ENCODE data around the gene HIVEP3.

Gene HIVEP3

DNA sequence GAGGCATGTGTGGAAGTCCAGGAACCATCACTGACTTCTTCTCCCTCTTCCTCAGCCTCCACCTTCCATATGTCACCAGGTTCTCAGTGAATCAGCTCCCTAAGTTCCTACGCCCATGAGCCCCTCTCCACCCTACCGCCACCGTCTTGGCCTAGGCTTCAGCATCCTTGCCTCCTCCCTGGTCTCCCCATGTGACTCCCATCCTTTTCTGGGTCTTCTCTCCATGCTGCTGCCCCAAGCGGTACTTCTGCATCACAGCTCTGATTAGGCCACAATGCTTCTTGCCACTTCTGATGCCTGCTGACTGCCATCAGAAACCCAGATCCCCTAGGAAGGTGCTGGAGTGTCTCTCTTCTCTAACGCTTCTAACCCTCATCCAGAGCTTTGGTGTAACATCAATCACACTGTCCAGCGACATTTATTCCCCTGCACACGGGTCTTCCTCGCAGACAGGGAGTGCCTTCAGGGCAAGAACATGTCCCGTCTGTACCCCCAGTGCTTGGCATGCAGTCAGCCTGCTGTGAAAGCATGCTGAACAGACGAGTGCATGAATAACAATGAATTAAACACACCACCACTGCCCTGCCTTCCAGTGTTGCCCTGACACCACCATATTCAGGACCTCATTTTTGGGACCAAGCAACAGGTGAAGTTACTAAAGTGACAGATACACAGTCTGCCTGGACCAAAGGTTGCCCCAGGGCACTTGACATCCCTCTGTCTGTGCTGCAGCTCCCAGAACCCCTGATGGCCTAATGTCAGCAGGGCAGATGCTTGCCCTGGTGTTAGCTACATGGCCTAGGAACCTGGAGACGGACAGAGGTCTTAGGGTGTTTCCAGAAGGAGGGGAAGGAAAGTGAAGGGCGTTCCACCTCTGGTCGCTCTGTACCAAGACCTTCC, 275.6 kb downstream of the HIVEP3 start:
- DNase-seq: no peak

DNA sequence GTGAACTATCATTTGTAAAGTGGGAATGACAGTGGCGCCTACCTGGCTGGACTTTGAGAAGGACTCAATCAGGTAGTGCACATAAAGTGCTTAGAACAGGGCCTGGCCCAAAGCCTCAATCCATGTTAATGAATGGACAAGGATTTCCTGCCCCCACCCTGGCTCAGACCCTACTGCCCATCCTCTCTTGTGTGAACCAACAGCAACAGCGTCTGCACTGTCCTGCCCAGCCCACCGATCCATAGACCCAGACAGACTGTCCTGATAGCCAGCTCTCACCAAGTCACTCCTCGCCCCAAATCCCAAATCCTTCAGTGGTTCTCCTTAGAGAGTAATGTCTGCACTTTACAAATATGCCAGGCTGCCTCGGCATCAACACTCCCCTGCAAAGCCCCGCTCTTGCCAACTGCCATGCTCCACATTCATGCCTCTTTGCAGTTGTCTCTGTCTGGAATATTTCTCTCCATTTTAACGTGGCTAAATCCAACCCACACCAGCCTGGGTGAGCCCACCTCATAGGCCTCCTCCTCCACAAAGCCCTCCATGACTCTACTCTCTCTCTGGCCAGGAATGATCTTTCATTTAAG, 276.7 kb downstream of the HIVEP3 start:
- no peak for DNase-seq

DNA sequence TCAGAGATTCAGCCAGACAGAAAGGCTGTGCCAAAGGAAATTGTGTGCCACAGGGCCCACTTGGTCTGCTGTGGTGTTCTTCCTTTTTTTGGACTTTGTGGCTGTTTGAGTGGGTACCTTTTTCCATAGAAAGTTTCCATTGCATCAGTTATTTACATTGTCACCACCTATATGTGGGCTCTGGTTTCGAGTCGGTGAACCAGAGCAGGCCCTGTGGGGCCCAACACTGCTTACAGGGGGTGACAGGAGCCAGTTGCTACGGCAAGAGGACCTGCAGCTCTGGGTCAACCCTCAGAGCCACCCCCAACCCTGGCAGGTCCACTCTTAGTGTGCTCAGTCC, 277.3 kb downstream of the HIVEP3 start:
- no peak for DNase-seq

DNA sequence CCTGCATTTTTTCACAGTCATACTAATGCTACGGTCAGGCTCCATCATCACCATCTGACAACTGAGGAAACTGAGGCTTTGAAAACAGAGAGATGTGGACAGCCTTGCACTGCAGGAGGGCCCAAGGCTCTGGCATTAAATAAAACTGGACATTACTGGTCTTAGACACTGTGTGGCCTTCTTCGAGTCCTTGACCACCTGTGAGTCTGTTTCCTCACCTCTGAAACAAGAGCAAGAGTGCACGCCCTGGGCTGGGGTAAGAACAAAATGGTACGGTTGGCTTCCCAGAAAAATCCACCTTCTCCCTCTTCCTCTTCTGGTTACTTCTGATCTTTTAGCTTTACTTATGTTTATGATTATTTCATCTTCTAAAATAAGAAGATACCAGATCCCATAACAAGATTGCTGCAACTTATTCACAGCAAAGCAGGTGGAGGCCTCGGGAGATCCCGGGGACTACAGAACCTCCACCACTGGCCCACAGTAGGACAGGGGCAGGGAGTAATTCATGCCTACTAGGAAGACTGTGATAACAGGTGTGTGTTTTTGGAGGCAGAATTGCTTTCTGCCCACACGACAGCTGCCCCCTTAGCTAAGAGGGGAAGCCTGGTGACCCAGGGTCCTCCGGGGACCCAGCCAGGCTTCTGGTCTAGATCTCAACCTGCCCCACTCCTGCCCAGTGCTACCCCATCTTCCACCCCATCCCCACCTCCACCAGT, 277.8 kb downstream of the HIVEP3 start:
- DNase-seq: no peak

DNA sequence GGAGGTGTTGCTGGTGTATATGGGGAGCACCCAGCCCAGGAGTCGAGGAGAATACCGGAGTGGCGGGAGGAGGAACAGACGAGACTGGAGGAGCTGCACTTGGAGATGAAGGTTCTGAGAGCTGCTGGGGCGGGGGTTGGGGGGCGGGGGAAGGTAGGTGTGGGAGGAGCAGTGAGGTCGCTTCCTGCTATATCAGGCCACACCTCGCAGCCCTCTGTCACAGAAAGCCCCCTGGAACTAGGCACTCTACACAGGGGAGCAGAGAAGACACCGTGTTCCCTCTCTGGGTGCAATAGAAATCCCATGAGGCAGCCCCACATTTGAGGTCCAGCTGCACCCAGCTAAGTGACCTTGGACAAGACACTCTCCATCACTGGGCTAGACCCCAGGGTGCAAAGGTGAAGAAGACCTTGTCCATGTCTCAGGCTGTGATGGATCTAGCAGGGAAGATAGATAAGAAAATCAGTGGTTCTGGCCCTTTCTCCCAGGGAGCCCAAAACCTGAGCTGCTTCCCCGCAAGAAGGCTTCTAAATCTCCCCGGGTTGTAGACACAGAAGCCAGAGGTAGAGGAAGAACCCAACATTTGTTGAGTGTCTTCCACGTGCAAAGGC, 278.5 kb downstream of the HIVEP3 start:
- DNase-seq: no peak

DNA sequence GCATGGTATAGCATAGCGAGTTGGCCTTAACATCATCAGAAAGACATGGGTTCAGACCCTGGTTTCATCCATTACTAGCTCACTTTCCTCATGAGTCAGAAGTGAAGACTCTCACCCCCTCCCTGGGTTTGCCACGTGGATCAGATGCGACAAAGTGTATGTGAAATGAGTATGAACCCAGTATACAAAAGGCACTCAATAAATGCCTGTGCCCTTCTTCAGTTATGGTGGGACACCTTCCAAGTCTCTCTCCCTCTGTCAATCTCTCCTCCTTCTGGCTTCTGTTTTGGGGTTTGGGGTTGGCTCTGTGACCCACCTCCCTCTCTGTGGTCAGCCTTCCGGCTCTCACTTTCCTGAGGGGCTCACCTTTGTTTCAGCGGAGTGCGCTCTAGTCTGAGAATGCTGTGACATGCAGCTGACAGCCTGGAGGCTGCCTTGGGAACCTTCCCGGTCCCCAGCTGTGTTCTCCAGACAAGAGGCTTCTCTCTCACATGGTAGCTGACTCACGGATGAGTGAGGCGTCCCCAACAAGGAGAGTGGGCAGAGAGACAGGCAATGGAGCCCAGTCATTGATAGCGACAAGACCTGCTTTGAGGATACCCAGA, 279.3 kb downstream of the HIVEP3 start:
- no peak for DNase-seq

DNA sequence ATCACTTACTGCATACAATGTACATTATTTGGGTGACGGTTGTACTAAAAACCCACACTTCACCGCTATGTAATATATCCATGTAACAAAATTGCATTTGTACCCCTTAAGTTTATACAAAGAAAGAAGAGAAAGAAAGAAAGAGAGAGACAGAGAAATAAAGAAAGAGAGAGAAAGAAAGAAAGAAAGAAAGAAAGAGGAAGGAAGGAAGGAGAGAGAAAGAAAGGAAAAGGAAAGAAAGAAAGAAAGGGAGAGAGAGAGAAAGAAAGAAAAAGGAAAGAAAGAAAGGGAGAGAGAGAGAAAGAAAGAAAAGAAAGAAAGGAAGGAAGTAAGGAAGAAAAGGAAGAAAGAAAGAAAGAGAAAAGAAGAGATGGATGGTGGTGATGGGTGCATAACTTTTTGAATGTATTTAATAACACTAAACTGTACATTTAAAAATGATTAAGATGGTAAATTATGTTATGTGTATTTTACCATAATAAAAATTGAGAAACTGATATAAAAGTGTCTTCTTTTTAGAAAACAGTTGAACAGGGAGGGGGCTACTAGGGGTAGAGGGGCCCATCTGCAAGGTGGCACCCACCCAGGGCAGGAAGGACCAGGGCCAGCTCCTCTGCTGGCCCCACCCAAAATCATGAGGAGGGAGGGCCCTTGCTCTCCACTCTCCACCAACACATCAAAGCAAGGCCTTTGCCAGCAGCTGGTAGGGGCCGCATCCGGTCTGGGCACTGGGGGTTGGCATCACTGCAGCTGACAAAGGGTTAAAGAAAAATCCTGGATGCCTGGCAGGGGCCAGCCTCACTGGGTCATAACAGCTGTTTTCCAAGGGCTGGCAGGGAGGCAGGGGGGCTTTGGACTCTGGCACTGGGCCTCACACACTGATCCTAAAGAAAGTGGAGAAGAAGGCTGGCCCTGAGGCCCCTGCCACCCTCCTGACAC, 280.4 kb downstream of the HIVEP3 start:
- DNase-seq: no peak

DNA sequence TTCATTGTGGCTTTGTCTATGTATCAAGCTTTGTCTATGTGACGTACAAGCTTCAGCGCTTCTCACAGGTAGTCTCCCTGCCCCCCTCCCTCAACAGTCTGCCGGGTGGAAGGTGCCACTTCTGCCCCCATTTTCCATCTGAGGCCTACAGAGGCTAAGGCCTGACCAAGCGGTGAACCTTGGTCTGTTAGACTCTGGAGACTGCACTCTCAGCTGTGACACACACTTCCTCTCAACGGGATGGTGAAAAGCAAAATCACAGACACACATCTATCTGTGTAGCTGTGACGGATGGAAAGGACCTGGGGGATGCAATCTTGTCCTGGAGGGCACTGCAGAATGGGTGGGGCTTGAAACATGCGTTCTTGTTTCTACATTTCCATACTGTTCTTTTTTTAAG, 281.4 kb downstream of the HIVEP3 start:
- no peak for DNase-seq

DNA sequence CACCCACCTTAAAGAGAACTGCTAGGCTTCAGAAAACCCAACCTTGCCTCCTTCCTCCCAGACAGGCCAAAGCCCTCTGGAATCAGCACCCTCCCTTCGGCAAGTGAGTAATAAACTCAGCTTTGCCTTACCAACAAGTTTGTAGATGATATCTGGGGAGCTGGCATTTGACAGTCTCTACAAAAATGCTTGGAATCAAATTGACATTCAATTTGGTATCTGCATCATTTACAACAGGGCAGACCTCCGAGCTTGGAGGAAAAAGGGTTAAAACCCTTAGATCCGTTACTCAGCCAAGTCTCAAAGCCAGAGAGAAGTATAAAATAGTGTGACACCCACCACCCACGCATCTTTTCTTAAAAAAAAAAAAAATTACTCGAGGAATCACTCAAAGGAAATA, 285.0 kb downstream of the HIVEP3 start:
- no peak for DNase-seq

DNA sequence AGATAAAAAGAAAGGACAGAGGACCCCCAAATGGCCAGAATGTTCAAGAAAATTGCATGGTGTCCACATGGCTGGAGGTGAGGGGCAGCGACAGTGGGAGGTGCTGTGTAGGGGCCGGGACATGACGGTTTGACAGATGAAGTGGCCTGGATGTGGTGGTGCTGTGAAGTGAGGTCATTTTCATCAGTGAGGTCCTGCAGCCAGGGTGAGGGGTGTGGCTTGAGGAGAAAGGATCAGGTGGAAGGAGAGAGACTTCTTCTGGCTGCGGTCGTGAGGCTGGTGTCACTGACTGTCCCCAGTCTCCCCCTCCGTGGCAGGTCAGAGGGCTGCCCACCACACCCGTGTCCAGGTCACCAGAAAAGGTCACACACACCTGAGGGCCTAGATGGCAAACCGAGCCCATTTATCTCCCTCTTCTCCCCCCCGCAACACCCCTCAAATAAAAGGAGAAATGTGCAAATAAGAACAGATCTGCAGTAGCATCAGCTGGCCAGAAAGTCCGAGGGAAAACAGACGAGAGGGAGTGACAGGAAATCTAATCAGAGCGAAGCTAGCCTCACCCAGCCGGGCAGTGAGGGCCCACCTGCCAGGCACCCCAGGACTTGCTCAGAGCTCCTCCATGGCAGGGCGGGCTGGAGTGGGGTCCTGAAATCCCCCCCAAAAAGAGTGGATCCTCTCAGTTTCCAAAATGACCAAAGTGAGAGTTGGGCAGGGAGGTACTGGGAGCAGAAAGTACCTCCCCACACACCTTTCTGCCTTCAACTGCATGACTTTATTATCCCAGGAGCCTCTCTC, 285.7 kb downstream of the HIVEP3 start:
- DNase-seq: no peak

DNA sequence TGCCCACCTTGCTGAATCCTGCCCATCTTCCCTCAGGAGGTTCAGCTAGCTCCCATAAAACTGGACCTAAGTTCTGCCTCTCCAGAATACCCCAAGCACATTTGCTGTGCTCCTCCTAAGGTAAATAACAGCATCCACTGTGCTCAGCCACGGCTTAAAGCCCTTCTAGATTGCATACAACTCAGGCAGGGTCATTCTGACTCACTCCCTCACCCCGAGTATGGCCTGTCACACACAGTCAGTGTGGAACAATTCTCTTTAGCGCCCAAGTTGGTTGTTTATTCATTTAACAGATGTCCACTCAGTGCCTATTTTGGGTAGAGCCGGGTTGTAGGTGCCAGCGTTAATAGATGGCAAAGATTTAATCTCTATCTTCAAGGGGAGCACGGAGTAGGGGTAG, 286.8 kb downstream of the HIVEP3 start:
- DNase-seq: no peak

DNA sequence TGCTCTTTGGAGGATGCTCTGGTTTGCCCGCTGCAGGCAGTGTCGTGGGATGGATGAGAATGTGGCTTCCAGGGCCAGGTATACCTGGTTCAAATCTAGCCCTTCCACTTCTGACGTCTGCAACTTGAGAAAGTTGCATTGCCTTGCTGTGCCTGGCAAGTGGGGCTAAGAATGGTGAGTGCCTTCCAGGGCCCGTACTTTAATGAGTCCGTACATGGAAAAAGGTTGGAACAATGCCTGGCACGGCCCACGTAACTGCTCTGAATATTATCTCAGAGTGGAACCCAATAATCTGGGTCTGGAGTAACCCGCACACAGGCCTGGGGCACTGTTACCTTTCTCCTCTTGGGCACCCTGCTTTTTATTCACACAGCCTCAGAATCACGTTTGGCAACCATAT, 287.6 kb downstream of the HIVEP3 start:
- DNase-seq: no peak

DNA sequence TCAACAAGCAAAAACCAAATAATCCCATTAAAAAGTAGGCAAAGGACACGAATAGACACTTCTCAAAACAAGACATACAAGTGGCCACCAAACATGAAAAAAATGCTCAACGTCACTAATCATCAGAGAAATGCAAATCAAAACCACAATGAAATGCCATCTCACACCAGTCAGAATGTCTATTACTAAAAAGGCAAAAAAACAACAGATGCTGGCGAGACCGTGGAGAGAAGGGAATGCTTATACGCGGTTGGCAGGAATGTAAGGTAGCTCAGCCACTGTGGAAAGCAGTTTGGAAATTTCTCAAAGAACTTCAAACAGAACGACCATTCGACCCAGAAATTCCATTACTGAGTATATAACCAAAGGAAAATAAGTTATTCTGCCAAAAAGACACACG, 289.2 kb downstream of the HIVEP3 start:
- no peak for DNase-seq

DNA sequence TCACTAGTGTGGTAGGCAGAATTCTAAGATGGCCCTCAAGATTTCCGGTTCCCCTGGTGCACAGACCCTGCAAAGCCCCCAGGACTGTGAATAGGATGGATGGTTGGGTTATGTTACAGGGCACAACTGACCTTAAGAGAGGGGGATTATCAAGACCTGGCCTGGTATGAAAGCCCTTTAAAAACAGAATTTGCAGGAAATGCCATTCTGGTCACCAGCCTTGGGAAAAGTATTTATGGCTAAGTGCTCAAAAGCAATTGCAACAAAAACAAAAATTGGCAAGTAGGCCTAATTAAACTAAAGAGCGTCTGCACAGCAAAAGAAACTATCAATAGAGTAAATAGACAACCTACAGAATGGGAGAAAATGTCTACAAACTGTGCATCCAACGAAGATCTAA, 289.6 kb downstream of the HIVEP3 start:
- no peak for DNase-seq

DNA sequence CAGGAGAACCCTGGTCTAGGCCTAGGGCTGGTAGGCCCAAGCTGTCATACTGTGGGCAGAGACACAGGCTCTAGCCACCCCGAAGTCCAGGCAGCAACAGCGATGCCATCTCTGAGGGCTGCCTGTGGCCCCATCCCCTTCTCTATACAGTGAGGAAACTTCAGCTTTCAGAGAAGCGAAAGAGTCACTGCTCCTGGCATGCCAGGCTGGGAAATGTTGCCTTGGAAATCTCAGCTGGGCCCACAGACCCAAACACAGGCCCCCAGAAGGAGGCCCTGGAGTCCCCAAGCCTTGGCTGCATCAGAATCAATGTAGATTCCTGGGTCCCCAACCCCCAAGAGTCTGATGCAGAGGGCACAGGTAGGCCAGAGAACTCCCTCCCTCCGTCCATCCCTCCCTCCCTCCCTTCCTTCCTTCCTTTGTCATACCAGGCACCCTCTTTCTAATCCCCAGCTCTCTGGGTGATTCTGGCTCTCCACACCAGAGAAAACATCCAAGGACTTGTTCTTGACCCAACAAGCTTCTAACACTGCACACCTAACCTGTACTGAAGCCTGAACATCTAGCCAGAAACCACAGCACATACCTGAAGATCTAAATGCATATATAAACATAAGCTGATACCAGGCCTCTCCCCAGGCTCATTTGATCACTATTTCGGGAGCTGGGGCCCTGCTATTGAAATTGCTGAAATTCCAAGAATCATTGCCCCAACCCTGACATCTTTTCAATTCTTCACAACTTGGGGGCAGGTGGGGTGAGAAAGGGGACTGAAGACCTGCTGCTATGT, 291.0 kb downstream of the HIVEP3 start:
- DNase-seq: no peak

DNA sequence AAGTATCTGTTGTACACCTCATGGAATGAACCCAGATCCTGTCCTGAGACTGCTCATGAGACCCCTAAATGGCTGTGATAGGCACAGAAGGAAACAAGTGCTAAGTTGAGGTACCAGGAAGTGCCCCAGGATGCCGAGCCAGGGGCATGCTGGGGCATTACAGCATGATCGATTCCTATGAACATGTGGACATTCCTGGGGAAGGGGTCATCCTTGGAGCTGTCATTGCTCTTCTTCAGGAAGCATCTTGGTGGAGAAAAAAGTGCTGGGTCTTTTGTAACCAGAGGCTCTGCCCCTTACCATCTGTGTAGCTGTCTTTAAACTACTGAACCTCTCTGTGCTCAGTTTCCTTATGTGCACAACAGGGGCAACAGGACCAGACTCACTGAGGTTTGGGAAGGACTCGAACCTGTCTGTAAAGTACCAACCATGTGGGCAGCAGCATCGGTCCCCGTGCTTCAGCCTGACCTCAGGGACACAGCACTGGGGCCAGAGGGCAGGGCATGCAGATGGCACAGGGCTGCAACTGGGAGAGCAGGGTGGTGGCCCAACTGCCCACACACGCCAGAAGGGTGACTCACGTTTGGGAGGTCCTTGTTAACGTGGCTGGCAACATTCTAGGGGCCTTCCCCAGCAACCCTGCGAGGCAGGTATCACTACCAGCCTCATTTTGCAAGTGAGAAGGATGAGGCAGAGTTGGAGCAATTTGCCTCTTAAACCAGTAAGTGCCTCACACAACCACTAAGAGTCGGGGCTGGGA, 291.9 kb downstream of the HIVEP3 start:
- DNase-seq: no peak

DNA sequence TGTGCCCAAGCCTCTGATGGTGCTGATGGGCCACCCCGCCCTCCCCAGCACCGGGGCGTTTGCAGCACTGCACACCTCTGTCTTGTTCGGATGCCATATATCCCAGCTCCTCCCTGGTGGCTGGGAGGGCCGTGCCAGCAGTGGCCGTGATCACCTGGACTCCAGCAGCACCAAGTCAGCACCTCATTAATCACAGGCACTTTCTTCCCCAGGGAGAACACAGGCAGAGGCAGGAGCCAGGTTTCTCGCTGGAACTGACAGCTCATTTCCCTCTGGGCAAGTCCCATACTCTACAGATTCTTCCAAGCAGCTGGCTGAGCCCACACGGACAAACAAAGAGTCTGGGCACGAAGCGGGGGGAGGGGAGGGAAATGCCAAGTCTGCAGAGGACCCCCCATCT, 292.6 kb downstream of the HIVEP3 start:
- DNase-seq: no peak

DNA sequence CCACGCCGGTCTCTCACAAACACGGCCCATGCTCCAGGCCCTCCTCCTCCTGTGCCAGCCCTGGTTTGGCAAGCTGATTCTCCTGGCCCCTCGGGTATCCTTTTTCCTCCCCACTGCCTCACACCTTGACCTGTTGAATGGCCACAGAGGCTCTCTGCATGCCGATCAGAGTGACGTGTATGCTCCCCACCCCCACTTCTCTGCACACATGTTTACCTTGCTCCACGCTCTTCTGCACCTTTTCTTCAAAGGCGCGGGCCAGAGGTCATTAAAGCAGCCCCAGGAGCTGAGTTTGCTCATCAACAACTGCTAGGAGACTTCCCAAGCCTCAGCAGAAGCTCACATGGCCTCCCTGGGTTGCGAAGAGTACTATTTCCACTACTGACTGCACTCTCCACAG, 295.0 kb downstream of the HIVEP3 start:
- no peak for DNase-seq

DNA sequence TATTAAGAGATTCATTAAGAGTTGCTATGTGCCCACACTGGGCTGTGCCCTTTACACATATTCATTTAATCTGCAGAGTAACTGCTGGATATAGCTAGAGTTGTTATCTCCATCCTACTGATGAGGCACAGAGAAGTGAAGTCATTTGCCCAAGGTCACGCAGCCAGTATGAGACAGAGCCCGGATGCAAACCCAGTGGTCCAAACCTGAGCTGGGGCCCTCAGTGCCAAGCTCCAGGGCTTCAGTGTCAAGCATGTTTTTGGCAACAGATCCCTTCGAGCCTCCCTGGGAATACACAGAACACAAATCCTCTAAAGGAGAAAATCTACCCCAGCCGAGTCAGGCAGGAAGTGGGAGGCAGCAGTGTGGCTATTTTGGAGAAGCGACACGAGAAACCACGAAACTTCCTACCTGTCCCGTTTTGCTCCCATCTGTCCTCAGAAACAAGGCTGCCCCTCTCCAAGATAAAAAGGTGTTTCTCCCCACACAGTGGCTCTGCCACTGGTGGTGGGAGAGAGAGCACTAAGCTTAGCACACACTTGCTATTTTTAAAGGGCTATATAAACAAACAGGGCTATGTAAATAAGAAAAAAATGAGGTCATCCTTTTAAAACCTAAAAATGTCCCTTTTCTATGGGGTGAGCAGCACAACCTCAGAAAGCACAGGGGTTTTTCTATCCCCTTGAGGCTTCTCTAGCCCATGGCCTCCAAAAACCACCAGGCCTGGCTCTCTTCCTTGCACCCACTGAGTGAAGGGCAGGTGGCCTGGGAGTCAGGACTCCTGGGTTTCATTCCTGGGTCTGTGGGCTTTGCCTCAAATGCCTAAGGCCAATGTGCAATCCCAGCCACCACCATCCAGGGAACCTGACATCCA, 295.6 kb downstream of the HIVEP3 start:
- DNase-seq: no peak

Measured in hematopoietic multipotent progenitor cell treated with erythropoietin and hydrocortisone succinate and interleukin-3 and kit ligand, for 6 days (in vitro differentiated cells).